Right atrium auricular region (tissue), 2 donors: Measurements from ENCODE around the gene CFP. TPM values are rescaled to one million over a fixed set of nuclear protein-coding genes. Genes with fewer than 3 reads are reported as not detected.
A peak's percentile ranks its signal among the peaks of the same experiment; 100 is the strongest.

Source experiments
- DNase-seq: peaks from one replicate; pipeline ENCODE4 v3.0.0-alpha.2; 2019; ENCODE audit warnings: low spot score
- H3K27ac ChIP-seq, 2 donors: fragments of 200-600 bp; sonication (generic); 1 replicate in 1 of 2; 2 replicates in 1 of 2; pipeline ENCODE4 v1.5.1; 2016 to 2019
- H3K27me3 ChIP-seq, 2 donors: fragments of 200-600 bp; sonication (generic); one replicate each; pipeline versions ENCODE4 v1.5.1 to v1.6.0; 2017 to 2019
- H3K36me3 ChIP-seq: fragments of 200-600 bp; sonication (generic); one replicate; pipeline ENCODE4 v1.5.1; 2016
- H3K4me1 ChIP-seq, 2 donors: fragments of 200-600 bp; sonication (generic); one replicate each; pipeline versions ENCODE4 v1.5.1 to v1.6.0; 2017 to 2019
- H3K4me3 ChIP-seq, 2 donors: fragments of 200-600 bp; sonication (generic); 1 replicate in 1 of 2; 2 replicates in 1 of 2; pipeline ENCODE4 v1.5.1; 2017 to 2019; ENCODE audit warnings: mild to moderate bottlenecking in 1 of 2, moderate library complexity in 1 of 2
- H3K9me3 ChIP-seq, 2 donors: fragments of 200-600 bp; sonication (generic); one replicate each; pipeline ENCODE4 v1.5.1; 2019
- total RNA-seq, 2 donors: library from RNA; depleted of rRNA; stranded (reverse); fragments of >200 nt; gene quantifications; one replicate each; pipeline ENCODE4 v1.1.0, GENCODE V29; 2016
- TF ChIP-seq, protein P1 (sequence below), 2 donors: fragments of 200-600 bp; sonication (generic); IDR thresholded peaks; one replicate each; pipeline ENCODE4 v1.5.1; 2019; ENCODE audit warnings: antibody characterized with exemption in 2 of 2

Gene CFP
- total RNA-seq, 2 donors from 2014 or later: 2.2 to 6.3 TPM

DNA sequence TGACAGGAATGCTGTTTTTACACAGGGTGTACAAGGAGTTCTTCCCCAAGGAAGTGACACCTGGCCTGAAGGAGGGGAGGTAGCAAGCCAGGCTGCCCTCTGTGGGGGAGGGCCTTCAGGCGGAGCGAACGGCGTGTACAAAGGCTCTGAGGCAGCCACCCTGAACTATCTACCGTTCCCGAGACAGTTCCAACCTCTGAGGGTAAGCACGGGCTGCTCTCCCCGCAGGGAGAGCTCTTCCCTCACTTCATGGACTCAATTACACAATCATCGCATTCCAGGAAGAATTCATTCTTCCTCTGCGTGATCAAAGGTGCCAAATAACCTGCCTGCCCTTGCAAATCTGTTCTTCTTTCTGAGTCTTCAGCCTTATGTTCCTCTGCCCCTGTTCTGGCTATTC, 15.8 kb upstream of the CFP start:
- no peaks in the 10 kb centered on the region for H3K4me1 ChIP-seq
- TF ChIP-seq, protein P1, sequence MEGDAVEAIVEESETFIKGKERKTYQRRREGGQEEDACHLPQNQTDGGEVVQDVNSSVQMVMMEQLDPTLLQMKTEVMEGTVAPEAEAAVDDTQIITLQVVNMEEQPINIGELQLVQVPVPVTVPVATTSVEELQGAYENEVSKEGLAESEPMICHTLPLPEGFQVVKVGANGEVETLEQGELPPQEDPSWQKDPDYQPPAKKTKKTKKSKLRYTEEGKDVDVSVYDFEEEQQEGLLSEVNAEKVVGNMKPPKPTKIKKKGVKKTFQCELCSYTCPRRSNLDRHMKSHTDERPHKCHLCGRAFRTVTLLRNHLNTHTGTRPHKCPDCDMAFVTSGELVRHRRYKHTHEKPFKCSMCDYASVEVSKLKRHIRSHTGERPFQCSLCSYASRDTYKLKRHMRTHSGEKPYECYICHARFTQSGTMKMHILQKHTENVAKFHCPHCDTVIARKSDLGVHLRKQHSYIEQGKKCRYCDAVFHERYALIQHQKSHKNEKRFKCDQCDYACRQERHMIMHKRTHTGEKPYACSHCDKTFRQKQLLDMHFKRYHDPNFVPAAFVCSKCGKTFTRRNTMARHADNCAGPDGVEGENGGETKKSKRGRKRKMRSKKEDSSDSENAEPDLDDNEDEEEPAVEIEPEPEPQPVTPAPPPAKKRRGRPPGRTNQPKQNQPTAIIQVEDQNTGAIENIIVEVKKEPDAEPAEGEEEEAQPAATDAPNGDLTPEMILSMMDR (IDR thresholded peaks at IDR 0.05): no peak
- no peak overlapping the region for H3K4me3 ChIP-seq
- H3K27ac ChIP-seq: no peak overlapping the region
- H3K27me3 ChIP-seq: no peaks in the 10 kb centered on the region
- no peaks in the 10 kb centered on the region for H3K36me3 ChIP-seq
- peaks cover 0 to 4% of the 10 kb centered on the region in 2 donors for H3K9me3 ChIP-seq
- DNase-seq: no peak

DNA sequence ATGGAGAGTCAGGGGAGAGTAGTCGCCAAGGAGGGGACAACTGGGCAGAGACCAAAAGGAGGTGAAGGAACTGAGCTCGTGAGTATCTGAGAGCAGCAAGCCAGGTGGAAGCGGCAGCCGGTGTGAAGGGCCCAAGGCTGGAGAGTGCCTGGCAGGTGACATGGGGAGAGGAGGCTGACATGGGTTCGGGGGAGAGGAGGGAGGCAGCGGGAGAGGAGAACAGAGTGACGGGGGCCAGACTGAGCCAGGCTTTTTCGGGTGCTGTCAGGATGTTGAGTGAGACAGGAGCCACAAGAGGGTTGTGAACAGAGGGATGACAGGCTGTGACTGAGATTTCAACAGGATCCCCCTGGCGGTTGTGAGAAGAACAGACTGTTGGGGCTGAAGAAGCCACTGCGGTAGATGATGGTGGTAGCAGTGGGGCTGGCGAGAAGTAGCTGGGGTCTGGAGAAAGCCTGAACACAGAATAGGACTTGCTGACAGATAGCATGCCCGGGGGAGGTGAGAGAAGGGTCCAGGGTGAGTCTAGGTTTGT, 14.9 kb upstream of the CFP start:
- Histone ChIP-seq H3K27ac (peak overlapping the region; percentile 7 to 28), H3K36me3 (no peaks in the 10 kb centered on the region), H3K4me3 (no peak overlapping the region), H3K4me1 (no peaks in the 10 kb centered on the region), H3K9me3 (peaks cover 0 to 4% of the 10 kb centered on the region in 2 donors), H3K27me3 (no peaks in the 10 kb centered on the region)
- TF ChIP-seq, protein P1 (IDR thresholded peaks at IDR 0.05): peak; percentile 18 to 55
- no peak for DNase-seq

DNA sequence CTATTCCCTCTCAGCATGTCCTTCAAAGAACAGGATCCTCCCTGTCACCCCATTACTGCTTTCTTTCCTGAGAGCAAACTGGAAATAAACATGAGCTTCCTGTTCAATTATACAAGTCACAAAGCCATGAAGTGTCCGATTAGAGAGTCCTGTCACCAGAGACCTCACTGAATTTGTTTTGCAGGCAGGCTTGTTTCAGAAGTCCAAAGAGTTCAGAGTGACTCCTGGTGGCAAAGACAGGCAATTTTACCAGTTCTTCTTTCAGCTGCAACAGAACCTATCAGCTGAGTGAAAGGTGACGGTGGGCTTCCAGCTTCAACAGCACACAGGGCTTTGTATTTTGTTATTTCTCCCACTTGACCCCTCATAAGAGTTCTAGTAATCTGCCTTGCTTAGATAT, 14.2 kb upstream of the CFP start:
- Histone ChIP-seq H3K4me1 (no peaks in the 10 kb centered on the region), H3K36me3 (peaks cover 1% of the 10 kb centered on the region), H3K4me3 (no peak overlapping the region), H3K9me3 (peaks cover 0 to 9% of the 10 kb centered on the region in 2 donors), H3K27me3 (no peaks in the 10 kb centered on the region), H3K27ac (peak overlapping the region in 1 of 2 donors; percentile 28)
- TF ChIP-seq, protein P1 (IDR thresholded peaks at IDR 0.05): peak in 1 of 2 donors; percentile 47
- DNase-seq: no peak

DNA sequence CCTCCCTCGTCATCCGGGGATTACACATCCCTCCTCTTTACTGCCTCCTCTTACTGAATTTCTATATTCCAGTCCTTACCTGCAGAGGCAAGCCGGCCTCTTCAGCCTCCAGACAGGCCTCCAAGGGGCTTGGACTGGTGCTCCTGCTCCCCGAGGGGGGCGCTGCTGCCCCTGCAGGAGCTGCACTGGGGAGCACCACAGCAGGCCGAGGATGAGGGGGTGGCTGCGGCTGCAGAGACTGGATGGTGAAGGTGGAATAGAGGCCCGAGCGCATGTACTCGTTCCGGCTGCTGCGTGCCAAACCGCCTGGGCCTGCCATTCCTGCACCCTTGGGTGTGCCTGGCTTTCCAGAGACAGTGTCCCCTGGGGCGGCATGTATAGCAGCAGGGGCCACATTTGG, 9.1 kb upstream of the CFP start:
- DNase-seq: no peak
- no peaks in the 10 kb centered on the region for H3K27me3 ChIP-seq

DNA sequence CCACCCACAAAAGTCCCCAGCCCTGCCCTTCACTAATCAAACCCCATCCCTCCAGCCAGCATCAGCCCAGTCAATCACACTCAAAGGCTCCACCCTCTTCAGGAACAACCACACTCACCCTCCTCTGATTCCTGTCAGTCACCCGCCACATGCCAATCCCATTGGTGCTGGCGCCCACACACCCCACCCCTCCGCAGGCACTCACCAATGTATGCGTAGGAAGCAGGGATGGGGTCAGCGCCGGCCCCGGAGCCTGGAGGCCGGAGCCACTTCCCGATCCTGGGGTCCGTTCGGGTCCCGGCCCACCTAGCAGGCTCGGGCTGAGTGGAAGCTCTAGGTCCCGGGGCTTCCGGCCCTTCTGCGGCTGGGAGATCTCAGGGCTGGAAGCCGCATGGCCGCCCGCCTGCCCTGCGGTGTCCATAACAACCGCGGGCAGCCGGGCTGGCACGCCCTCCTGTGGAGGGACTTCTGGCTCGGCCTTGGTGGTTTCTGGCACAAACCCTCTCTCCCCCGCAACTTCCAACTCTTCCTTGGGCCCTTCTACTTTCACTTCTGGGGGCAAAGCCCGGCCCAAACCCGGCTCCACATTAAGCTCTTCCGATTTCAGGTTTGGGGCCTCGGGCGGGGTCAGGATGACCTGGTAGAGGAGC, 7.9 kb upstream of the CFP start:
- peaks cover 0 to 9% of the 10 kb centered on the region in 2 donors for H3K9me3 ChIP-seq
- H3K4me3 ChIP-seq: peak overlapping the region in 1 of 2 donors; percentile 27
- TF ChIP-seq, protein P1 (IDR thresholded peaks at IDR 0.05): peak in 1 of 2 donors; percentile 36
- no peaks in the 10 kb centered on the region for H3K27me3 ChIP-seq
- H3K4me1 ChIP-seq: no peaks in the 10 kb centered on the region
- no peak overlapping the region for H3K27ac ChIP-seq
- H3K36me3 ChIP-seq: peaks cover 21% of the 10 kb centered on the region
- no peak for DNase-seq

More for the DNA sequence above, 9.1 kb upstream of the CFP start:
- no peak overlapping the region for H3K4me3 ChIP-seq
- TF ChIP-seq, protein P1 (IDR thresholded peaks at IDR 0.05): no peak
- H3K9me3 ChIP-seq: peaks cover 0 to 9% of the 10 kb centered on the region in 2 donors
- no peaks in the 10 kb centered on the region for H3K4me1 ChIP-seq
- H3K27ac ChIP-seq: no peak overlapping the region
- peaks cover 21% of the 10 kb centered on the region for H3K36me3 ChIP-seq
